Kidney (tissue), 22 donors: Measurements from ENCODE around the gene DLGAP1. TPM values are rescaled to one million over a fixed set of nuclear protein-coding genes. Genes with fewer than 3 reads are reported as not detected.
"Not testable (repeated sequence)": the region's sequence is repeated elsewhere in the genome, so short reads cannot be mapped to it uniquely, and the experiment has no call there.

ENCODE experiments used
- DNase-seq, 5 donors: peaks; one replicate each; pipeline ENCODE4 v3.0.0-alpha.2; 2013 to 2020
- FAIRE-seq: peaks from 2 replicates; lab custom pipeline; 2012; peaks lifted over from hg19 to GRCh38; lab: Jason Lieb, UNC
- H3K27ac ChIP-seq, 2 donors: one replicate each; pipeline ENCODE4 v1.7.0; 2013; ENCODE audit warnings: low read depth in 2 of 2, low read length in 2 of 2, inconsistent platforms in 1 of 2
- H3K27me3 ChIP-seq: one replicate; pipeline ENCODE4 v1.7.1; 2013; ENCODE audit warnings: low read length, inconsistent platforms; ENCODE audit not compliant: control insufficient read depth, insufficient read depth
- H3K36me3 ChIP-seq, 3 donors: one replicate each; pipeline versions ENCODE4 v1.7.0 to v1.7.1; 2013; ENCODE audit warnings: low read length in 3 of 3, control low read depth in 1 of 3, inconsistent platforms in 1 of 3; ENCODE audit not compliant: insufficient read depth in 3 of 3, control insufficient read depth in 2 of 3
- H3K4me1 ChIP-seq, 3 donors: one replicate each; pipeline versions ENCODE4 v1.7.0 to v1.7.1; 2013; ENCODE audit warnings: low read length in 3 of 3, inconsistent platforms in 1 of 3, low read depth in 1 of 3; ENCODE audit not compliant: control insufficient read depth in 2 of 3, insufficient read depth in 2 of 3
- H3K4me3 ChIP-seq, 3 donors: one replicate each; pipeline versions ENCODE4 v1.7.0 to v1.8.1; 2013; ENCODE audit warnings: low read length in 3 of 3, control low read depth in 1 of 3, inconsistent platforms in 1 of 3
- H3K9ac ChIP-seq, 3 donors: one replicate each; pipeline versions ENCODE4 v1.7.0 to v1.7.1; 2013; ENCODE audit warnings: low read length in 3 of 3, control low read depth in 1 of 3, inconsistent platforms in 1 of 3
- H3K9me3 ChIP-seq, 3 donors: one replicate each; pipeline versions ENCODE4 v1.7.0 to v1.7.1; 2013; ENCODE audit warnings: low read length in 3 of 3, control low read depth in 1 of 3, inconsistent platforms in 1 of 3; ENCODE audit not compliant: control insufficient read depth in 2 of 3, insufficient read depth in 1 of 3
- intact Hi-C: fragments of 100-400 bp; cut with DNase I; formaldehyde crosslinking; loops from one replicate; pipeline ENCODE4 v1.11.1; 2022
- long read RNA-seq, 10 donors: library from polyadenylated mRNA in 1 of 10; unstranded in 1 of 10; transcript quantifications; one replicate each; pipeline ENCODE4 v2.0.0 and lab custom pipeline, GENCODE V29; 2021 to 2026
- polyA plus RNA-seq: library from polyadenylated mRNA; stranded (reverse); fragments of 350-450 nt; fragmentation: Illumina TruSeq; extraction: RNeasy Lipid Tissue Mini Kit (QIAGEN cat#74804); gene quantifications from one replicate; pipeline ENCODE4 v1.2.3, GENCODE V29; 2014; ENCODE audit warnings: low read depth, low replicate concordance; ENCODE audit not compliant: insufficient read depth
- total RNA-seq: library from RNA; stranded (reverse); fragmentation: NEBNext Ultra II Directional; extraction: Animal tissue kit (Norgen Biotek cat#: 25700); gene quantifications from one replicate; pipeline ENCODE4 v1.2.1, GENCODE V29; 2021
- TF ChIP-seq, protein P1 (sequence below): IDR thresholded peaks from 3 replicates; pipeline ENCODE4 v1.5.1; 2012; ENCODE audit warnings: mild to moderate bottlenecking, moderate library complexity, borderline replicate concordance; ENCODE audit not compliant: insufficient read depth; ENCODE audit errors: extremely low read depth
- donor health status: control.
- donor health status: control.
- donor health status: control.
- donor health status: control.
- donor health status: control.
- donor health status: DM: yes; HTN: yes; CAD: no.
- donor health status: Normal renal cell carcinoma (clear cell type).

DLGAP1 gene
- 32.8 TPM for total RNA-seq
- polyA plus RNA-seq = 1.2 TPM
- long read RNA-seq, donor 1 = 0 reads
- long read RNA-seq, donor 2 = 0 reads
- long read RNA-seq, donor 3, partial matches to known transcripts = 6 of 6 reads
- long read RNA-seq, donor 3, other reads (novel, unspliced or antisense) = 0 of 6 reads
- long read RNA-seq, donor 4 = 0 reads
- long read RNA-seq, donor 5 = 0 reads
- long read RNA-seq, donor 6, partial matches to known transcripts = 0 of 1 reads
- long read RNA-seq, donor 6, other reads (novel, unspliced or antisense) = 0 of 1 reads
- long read RNA-seq, donor 7, full-length matches to known transcripts = 1 of 32 reads
- long read RNA-seq, donor 7, partial matches to known transcripts = 3 of 32 reads
- long read RNA-seq, donor 7, other reads (novel, unspliced or antisense) = 28 of 32 reads
- long read RNA-seq, donor 8 = 0 reads
- long read RNA-seq, donor 9 = 0 reads
- long read RNA-seq, donor 10 = 0 reads

DNA sequence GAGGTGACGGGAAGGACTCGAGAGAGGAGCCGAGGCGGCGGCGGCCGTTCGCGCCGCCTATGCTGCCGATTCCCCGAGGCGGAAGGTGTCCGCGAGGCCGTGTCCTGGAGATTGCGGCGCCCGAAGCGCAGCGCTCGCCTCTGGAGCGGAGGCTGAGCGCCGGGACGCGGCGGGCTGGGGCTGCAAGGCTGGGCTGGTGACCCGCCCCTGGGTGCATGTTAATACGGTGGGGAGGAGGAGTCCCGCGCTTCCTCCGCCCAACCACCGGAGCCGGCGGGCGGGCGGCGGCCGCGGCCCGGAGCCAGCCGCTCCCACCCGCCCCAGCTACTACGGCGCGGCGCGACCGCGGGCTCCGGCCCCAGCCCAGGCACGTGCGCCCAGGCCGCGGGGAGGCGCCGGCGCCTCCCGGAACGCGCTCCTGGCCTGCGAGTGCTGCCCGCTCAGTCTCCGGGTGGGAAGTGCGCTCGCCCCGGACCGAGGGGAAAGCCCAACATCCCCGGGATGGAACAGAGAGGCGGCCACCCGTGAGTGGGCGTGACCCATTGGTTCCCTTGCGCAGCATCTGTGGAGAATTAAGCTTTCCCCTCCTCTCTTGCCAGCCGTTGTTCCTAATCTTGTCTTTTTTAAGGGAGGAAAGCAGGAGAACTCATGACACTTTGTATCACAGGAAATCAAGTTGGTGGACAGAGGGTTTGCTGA, at the start of gene DLGAP1:
Gene DLGAP1, minus strand, starts transcription at position 195 of the 699 bp plus-strand sequence.
- Histone ChIP-seq H3K27ac (no peak within 1 kb of the TSS), H3K9ac (peak within 1 kb of the TSS in 1 of 3 donors; percentile 46), H3K4me1 (no peaks in the 10 kb centered on the region), H3K9me3 (no peaks in the 10 kb centered on the region), H3K27me3 (no peaks in the 10 kb centered on the region), H3K4me3 (peak within 1 kb of the TSS in 1 of 3 donors; percentile 66), H3K36me3 (no peaks in the 10 kb centered on the region)
- intact Hi-C loops = no loop called here
- DNase-seq (peak; percentile 84 to 91 (median 89)), FAIRE-seq (no peak)
- TF ChIP-seq, protein P1, sequence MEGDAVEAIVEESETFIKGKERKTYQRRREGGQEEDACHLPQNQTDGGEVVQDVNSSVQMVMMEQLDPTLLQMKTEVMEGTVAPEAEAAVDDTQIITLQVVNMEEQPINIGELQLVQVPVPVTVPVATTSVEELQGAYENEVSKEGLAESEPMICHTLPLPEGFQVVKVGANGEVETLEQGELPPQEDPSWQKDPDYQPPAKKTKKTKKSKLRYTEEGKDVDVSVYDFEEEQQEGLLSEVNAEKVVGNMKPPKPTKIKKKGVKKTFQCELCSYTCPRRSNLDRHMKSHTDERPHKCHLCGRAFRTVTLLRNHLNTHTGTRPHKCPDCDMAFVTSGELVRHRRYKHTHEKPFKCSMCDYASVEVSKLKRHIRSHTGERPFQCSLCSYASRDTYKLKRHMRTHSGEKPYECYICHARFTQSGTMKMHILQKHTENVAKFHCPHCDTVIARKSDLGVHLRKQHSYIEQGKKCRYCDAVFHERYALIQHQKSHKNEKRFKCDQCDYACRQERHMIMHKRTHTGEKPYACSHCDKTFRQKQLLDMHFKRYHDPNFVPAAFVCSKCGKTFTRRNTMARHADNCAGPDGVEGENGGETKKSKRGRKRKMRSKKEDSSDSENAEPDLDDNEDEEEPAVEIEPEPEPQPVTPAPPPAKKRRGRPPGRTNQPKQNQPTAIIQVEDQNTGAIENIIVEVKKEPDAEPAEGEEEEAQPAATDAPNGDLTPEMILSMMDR = no peak

DNA sequence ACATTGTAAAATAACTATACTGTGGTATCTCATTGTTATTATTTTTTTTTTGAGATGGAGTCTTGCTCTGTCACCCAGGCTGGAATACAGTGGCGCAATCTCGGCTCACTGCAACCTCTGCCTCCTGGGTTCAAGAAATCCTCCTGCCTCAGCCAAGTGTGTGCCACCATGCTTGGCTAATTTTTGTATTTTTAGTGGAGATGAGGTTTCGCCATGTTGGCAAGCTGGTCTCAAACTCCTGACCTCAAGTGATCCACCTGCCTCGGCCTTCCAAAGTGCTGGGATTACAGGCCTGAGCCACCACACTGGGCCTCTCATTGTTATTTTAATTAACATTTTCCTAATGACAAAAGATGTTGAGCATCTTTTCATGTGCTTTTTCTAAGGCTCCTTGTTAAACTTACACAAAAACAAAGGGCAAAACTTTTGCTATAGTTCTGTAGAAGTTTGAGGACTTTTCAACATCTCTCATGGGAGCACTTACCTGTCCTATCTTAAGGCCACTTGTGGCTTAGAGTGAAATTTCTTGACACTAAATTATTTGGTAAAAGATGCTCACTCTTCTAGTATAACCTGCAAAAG, 39.7 kb upstream of the DLGAP1 start:
- H3K9ac ChIP-seq, H3K27me3 ChIP-seq, H3K36me3 ChIP-seq, H3K4me1 ChIP-seq, DNase-seq, H3K27ac ChIP-seq, FAIRE-seq, H3K4me3 ChIP-seq, intact Hi-C loops, H3K9me3 ChIP-seq: not testable (repeated sequence)

DNA sequence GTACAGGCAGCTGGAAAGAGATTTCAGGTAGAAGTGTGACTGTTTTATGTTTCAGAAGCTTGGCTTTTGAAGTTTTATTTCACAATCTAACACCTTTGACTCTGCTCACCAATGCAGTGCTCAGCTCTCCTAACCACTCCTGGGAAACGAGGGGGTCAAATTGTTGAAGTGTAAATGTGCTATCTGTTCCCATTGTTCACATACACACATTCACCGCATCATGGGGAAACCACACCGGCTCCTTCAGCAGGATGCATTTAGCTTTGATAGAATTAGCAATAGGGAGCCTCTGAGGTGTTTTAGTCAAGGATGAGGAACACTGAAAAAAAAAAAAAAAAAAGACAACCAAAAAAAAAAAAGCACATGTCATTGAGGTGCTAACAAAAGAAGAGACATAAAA, 13.4 kb upstream of the DLGAP1 start:
- intact Hi-C loops = no loop called here

More for the DNA sequence above, 13.4 kb upstream of the DLGAP1 start:
- DNase-seq = no peak
- no peaks in the 10 kb centered on the region for H3K9me3 ChIP-seq
- no peak overlapping the region for H3K9ac ChIP-seq
- TF ChIP-seq, protein P1 = no peak
- no peak overlapping the region for H3K27ac ChIP-seq
- H3K4me1 ChIP-seq = no peaks in the 10 kb centered on the region
- no peak overlapping the region for H3K4me3 ChIP-seq
- H3K36me3 ChIP-seq = no peaks in the 10 kb centered on the region
- FAIRE-seq = no peak
- no peaks in the 10 kb centered on the region for H3K27me3 ChIP-seq
